Adrenal gland (tissue), 5 donors: ENCODE measurements around the gene TIMM29.

Experiments
- POLR2A ChIP-seq, 2 donors: fragments of 450-650 bp; IDR thresholded peaks; one replicate each; pipeline ENCODE4 v1.6.1; 2017; ENCODE audit warnings: antibody characterized with exemption in 2 of 2, mild to moderate bottlenecking in 2 of 2, moderate library complexity in 1 of 2
- TF ChIP-seq, protein P1 (sequence below), 6 experiments: fragments of 450-650 bp in 4 of 6; fragments of 200-600 bp in 2 of 6; sonication (generic) in 1 of 6; IDR thresholded peaks; 1 replicate in 5 of 6; 2 replicates in 1 of 6; pipeline versions ENCODE4 v1.5.1 to v1.8.0; 2016 to 2021; ENCODE audit warnings: antibody characterized with exemption in 6 of 6, mild to moderate bottlenecking in 2 of 6, moderate library complexity in 1 of 6
- donor health status: DM: no; HTN: no; CAD: no.

DNA sequence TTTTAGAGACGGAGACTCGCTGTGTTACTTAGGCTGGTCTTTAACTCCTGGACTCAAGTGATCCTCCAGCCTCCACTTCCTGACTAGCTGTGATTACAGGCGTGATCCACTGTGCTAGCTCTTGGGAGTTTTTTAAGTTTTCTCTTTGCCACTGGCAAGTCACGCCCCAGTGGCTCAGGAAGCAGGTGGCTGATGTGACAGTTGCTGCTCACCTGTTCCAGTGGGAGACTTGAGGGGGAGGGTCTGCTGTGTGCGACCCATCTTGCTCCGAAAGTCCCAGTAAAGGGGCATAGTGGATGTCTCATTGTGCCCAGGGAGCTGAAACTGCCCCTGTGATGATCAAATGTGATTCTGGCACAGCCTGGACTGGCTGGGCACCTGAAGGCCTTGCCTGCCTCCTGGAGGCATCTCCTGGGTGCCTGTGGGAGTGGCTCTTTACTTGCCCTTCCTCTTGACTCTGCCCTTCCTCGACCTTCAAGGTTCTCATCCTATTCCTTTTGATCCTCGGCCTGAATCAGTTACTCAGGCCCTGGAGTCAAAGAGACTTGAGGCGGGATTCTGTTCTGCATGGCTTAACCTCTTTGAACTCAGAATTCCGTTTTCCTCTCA is 40.0 kb downstream of the TIMM29 start:
- TF ChIP-seq, protein P1, sequence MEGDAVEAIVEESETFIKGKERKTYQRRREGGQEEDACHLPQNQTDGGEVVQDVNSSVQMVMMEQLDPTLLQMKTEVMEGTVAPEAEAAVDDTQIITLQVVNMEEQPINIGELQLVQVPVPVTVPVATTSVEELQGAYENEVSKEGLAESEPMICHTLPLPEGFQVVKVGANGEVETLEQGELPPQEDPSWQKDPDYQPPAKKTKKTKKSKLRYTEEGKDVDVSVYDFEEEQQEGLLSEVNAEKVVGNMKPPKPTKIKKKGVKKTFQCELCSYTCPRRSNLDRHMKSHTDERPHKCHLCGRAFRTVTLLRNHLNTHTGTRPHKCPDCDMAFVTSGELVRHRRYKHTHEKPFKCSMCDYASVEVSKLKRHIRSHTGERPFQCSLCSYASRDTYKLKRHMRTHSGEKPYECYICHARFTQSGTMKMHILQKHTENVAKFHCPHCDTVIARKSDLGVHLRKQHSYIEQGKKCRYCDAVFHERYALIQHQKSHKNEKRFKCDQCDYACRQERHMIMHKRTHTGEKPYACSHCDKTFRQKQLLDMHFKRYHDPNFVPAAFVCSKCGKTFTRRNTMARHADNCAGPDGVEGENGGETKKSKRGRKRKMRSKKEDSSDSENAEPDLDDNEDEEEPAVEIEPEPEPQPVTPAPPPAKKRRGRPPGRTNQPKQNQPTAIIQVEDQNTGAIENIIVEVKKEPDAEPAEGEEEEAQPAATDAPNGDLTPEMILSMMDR (IDR thresholded peaks at IDR 0.05): no peak
- TF ChIP-seq POLR2A (IDR thresholded peaks at IDR 0.05): no peak
